K562 (cell line): ENCODE results near the gene CBLC. TPM values are rescaled to one million over a fixed set of nuclear protein-coding genes. Genes with fewer than 3 reads are reported as not detected.
A peak's percentile ranks its signal among the peaks of the same experiment; 100 is the strongest.

Experiments
- ATF7 ChIP-seq: fragments of 450-650 bp; IDR thresholded peaks from 2 replicates; pipeline ENCODE4 v1.7.1; 2014; ENCODE audit warnings: mild to moderate bottlenecking, moderate library complexity
- CAMTA2 ChIP-seq: fragments of 250-450 bp; sonication (Bioruptor Pico); conservative IDR thresholded peaks from 2 replicates; pipeline ENCODE4 v1.5.1; 2022
- CSDE1 ChIP-seq, 2 experiments: fragments of 450-650 bp; IDR thresholded peaks; 2 replicates each; pipeline ENCODE4 v1.6.1; 2016; ENCODE audit warnings: mild to moderate bottlenecking in 1 of 2
- GTF3C2 ChIP-seq: IDR thresholded peaks from 3 replicates; pipeline ENCODE4 v1.6.1; 2011; ENCODE audit warnings: borderline replicate concordance, mild to moderate bottlenecking, moderate library complexity; ENCODE audit not compliant: insufficient read length; ENCODE audit errors: extremely low read depth
- HMG20B ChIP-seq: fragments of 250-450 bp; sonication (Bioruptor Pico); IDR thresholded peaks from 2 replicates; pipeline ENCODE4 v1.5.0; 2021; ENCODE audit warnings: mild to moderate bottlenecking
- KAT2B ChIP-seq: IDR thresholded peaks from one replicate; pipeline ENCODE4 v1.6.1; 2012; ENCODE audit warnings: low read depth, mild to moderate bottlenecking, control low read depth, inconsistent platforms, low read length, moderate library complexity
- KDM1A ChIP-seq, 2 experiments: fragments of 450-650 bp; IDR thresholded peaks; 2 replicates each; pipeline ENCODE4 v1.6.1; 2016; ENCODE audit warnings: mild to moderate bottlenecking in 2 of 2
- NCOA6 ChIP-seq: fragments of 450-650 bp; IDR thresholded peaks from 2 replicates; pipeline ENCODE4 v1.6.1; 2017; ENCODE audit warnings: mild to moderate bottlenecking
- REST ChIP-seq, 2 experiments: fragments of 450-650 bp; formaldehyde crosslinking in 1 of 2; IDR thresholded peaks; 2 replicates each; pipeline versions ENCODE4 v1.4.0 to v1.6.1; 2014 to 2020; ENCODE audit warnings: mild to moderate bottlenecking in 2 of 2, borderline replicate concordance in 1 of 2, low read depth in 1 of 2
- SRF ChIP-seq, 2 experiments: fragments of 250-450, 450-650 bp in 1 of 2; sonication (Bioruptor Pico) in 1 of 2; sonication (generic) in 1 of 2; formaldehyde crosslinking; IDR thresholded peaks; 2 replicates each; pipeline versions ENCODE4 v1.5.0 to v1.5.1; 2020 to 2022; ENCODE audit warnings: mild to moderate bottlenecking in 1 of 2, missing genetic modification reagents in 1 of 2
- SRSF7 ChIP-seq: fragments of 200-400 bp; formaldehyde crosslinking; optimal IDR thresholded peaks from 2 replicates; pipeline ENCODE3; 2017; ENCODE audit warnings: mild to moderate bottlenecking, low read depth, low read length
- TBL1XR1 ChIP-seq, 2 experiments: IDR thresholded peaks; 2 replicates each; pipeline ENCODE4 v1.6.1; 2012; ENCODE audit warnings: improper control_type of control experiment in 2 of 2, low read length in 2 of 2, mild to moderate bottlenecking in 1 of 2
- ZBTB17 ChIP-seq: fragments of 450-650 bp; formaldehyde crosslinking; IDR thresholded peaks from 2 replicates; pipeline ENCODE4 v1.4.0; 2020; ENCODE audit warnings: mild to moderate bottlenecking
- ZNF740 ChIP-seq, 3 experiments: fragments of 200-800 bp in 1 of 3; sonication (Bioruptor generic) in 1 of 3; sonication (generic) in 1 of 3; formaldehyde crosslinking in 1 of 3; IDR thresholded peaks; 2 replicates each; pipeline versions ENCODE4 v1.6.1 to v1.8.0; 2016 to 2022; ENCODE audit warnings: mild to moderate bottlenecking in 2 of 3, missing compliant biosample characterization in 2 of 3, missing genetic modification characterization in 2 of 3, missing genetic modification reagents in 1 of 3
- polyA plus RNA-seq, 8 experiments: library from polyadenylated mRNA; depleted of rRNA in 4 of 8; stranded (reverse) in 5 of 8; unstranded in 3 of 8; fragments of >200 nt; fragmentation: Nextera tagmentation in 2 of 8; fragmentation: Illumina TruSeq in 1 of 8; extraction: Ambion mirVana in 2 of 8; extraction: Trizol in 1 of 8; gene quantifications; 2 replicates each; pipeline versions ENCODE4 v1.2.1 to v1.2.3, GENCODE V29; 2011 to 2014; ENCODE audit warnings: inconsistent platforms in 1 of 8, missing spikeins in 1 of 8
- total RNA-seq, 7 experiments: library from RNA; depleted of rRNA in 6 of 7; stranded (reverse); fragments of >200 nt in 6 of 7; fragmentation: Illumina TruSeq in 2 of 7; extraction: Trizol in 2 of 7; gene quantifications; 2 replicates each; pipeline versions ENCODE4 v1.2.1 to v1.2.3, GENCODE V29; 2011 to 2021; ENCODE audit warnings: low replicate concordance in 1 of 7

CBLC gene
- total and polyA plus RNA-seq, 9 of the 15 experiments (the other 6 are each of a cell fraction or from before 2014, with no cell fraction given), result 0.09 TPM; not detected in 8

- TF ChIP-seq ZNF740 (CRISPR knock-in tag; IDR thresholded peaks at IDR 0.05) (no peak), ZNF740 (tag; IDR thresholded peaks at IDR 0.05) (no peak), SRF (CRISPR knock-in tag; IDR thresholded peaks at IDR 0.05) (0 out of 4 replicates have a peak, but pooled peaks of 1 of the 2 experiments have one; percentile 43), HMG20B (CRISPR knock-in tag) (no peak), TBL1XR1 (IDR thresholded peaks at IDR 0.05; ENCODE audit: low read length in 2 of 2) (no peak), GTF3C2 (no peak), CAMTA2 (no peak), KDM1A (IDR thresholded peaks at IDR 0.05) (no peak), SRSF7 (no peak), KAT2B (no peak), CSDE1 (IDR thresholded peaks at IDR 0.05) (no peak), NCOA6 (no peak), ZBTB17 (CRISPR knock-in tag) (no peak), ATF7 (no peak; the same call in 1 of the 2 replicates), REST (IDR thresholded peaks at IDR 0.05; ENCODE audit: borderline replicate concordance) (no peak), REST (CRISPR knock-in tag; IDR thresholded peaks at IDR 0.05; ENCODE audit: low read depth) (no peak)
Measured at GRCh38 chr19:44847144-44848035, 69.7 kb downstream of the CBLC start (continued).
